ENCODE measurements around the gene NADSYN1.

DNA sequence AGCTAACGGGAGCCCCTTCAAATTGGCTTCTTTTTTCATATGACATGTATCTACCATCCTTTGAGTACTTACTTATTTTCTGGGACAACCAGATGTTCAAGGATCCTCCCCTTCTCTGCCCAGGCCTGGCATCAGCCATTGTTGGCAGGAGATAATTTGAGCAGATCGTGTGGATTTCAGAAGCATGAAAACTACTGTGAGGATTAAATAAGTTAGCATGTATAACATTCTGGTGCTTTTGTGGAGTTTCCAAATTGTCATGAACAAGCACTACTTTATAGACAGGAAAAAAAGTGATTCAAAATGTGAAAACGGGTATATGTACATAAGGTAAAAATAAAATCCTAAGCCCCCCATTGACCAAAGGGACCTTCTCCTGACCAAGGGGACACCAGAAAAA lies 2.1 kb upstream of the NADSYN1 start:
- TF ChIP-seq, protein P1, sequence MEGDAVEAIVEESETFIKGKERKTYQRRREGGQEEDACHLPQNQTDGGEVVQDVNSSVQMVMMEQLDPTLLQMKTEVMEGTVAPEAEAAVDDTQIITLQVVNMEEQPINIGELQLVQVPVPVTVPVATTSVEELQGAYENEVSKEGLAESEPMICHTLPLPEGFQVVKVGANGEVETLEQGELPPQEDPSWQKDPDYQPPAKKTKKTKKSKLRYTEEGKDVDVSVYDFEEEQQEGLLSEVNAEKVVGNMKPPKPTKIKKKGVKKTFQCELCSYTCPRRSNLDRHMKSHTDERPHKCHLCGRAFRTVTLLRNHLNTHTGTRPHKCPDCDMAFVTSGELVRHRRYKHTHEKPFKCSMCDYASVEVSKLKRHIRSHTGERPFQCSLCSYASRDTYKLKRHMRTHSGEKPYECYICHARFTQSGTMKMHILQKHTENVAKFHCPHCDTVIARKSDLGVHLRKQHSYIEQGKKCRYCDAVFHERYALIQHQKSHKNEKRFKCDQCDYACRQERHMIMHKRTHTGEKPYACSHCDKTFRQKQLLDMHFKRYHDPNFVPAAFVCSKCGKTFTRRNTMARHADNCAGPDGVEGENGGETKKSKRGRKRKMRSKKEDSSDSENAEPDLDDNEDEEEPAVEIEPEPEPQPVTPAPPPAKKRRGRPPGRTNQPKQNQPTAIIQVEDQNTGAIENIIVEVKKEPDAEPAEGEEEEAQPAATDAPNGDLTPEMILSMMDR (IDR thresholded peaks at IDR 0.05), result no peak
- TF ChIP-seq POLR2A (IDR thresholded peaks at IDR 0.05) (no peak), POLR2AphosphoS5 (IDR thresholded peaks at IDR 0.05) (no peak), EP300 (IDR thresholded peaks at IDR 0.05) (no peak)

Measured in gastroesophageal sphincter (tissue), 3 donors.